HepG2 (cell line): ENCODE results near the gene IGFBP6. TPM values are rescaled to one million over a fixed set of nuclear protein-coding genes. Genes with fewer than 3 reads are reported as not detected.

Experiments
- CEBPZ ChIP-seq: IDR thresholded peaks from 2 replicates; pipeline ENCODE4 v1.6.1; 2012; ENCODE audit warnings: low read length, improper control_type of control experiment
- ETV5 ChIP-seq: IDR thresholded peaks from 2 replicates; pipeline ENCODE4 v1.6.1; 2018; ENCODE audit warnings: missing biosample characterization, missing genetic modification reagents, inconsistent platforms, borderline replicate concordance
- HIC2 ChIP-seq: sonication (generic); formaldehyde crosslinking; IDR thresholded peaks from 2 replicates; pipeline ENCODE4 v1.9.0; 2022; ENCODE audit warnings: low read depth, missing genetic modification reagents
- PRDM15 ChIP-seq: sonication (generic); formaldehyde crosslinking; IDR thresholded peaks from 2 replicates; pipeline ENCODE4 v1.4.0; 2020; ENCODE audit warnings: missing genetic modification reagents
- PTBP1 ChIP-seq: fragments of 200-400 bp; formaldehyde crosslinking; IDR thresholded peaks from 2 replicates; pipeline ENCODE4 v1.6.1; 2018; ENCODE audit warnings: low read length, low read depth; ENCODE audit not compliant: poor library complexity, severe bottlenecking
- ZFP91 ChIP-seq: sonication (generic); formaldehyde crosslinking; IDR thresholded peaks from 2 replicates; pipeline ENCODE4 v1.9.0; 2022; ENCODE audit warnings: missing genetic modification reagents, mild to moderate bottlenecking, borderline replicate concordance
- ZNF20 ChIP-seq: sonication (generic); formaldehyde crosslinking; IDR thresholded peaks from 2 replicates; pipeline ENCODE4 v1.4.0; 2020; ENCODE audit warnings: mild to moderate bottlenecking, moderate library complexity, missing genetic modification reagents
- ZNF337 ChIP-seq: sonication (generic); formaldehyde crosslinking; IDR thresholded peaks from 2 replicates; pipeline ENCODE4 v1.5.1; 2020; ENCODE audit warnings: missing genetic modification reagents, low read depth, mild to moderate bottlenecking, borderline replicate concordance
- ZNF557 ChIP-seq: sonication (generic); formaldehyde crosslinking; IDR thresholded peaks from 2 replicates; pipeline ENCODE4 v1.4.0; 2020; ENCODE audit warnings: missing genetic modification reagents
- ZNF574 ChIP-seq: sonication (generic); formaldehyde crosslinking; IDR thresholded peaks from 2 replicates; pipeline ENCODE4 v1.4.0; 2020; ENCODE audit warnings: missing genetic modification reagents
- ZUFSP ChIP-seq: sonication (generic); formaldehyde crosslinking; IDR thresholded peaks from 2 replicates; pipeline ENCODE4 v1.9.0; 2021; ENCODE audit warnings: missing genetic modification reagents, mild to moderate bottlenecking, borderline replicate concordance
- polyA plus RNA-seq, 8 experiments: library from polyadenylated mRNA; depleted of rRNA in 3 of 8; stranded (reverse) in 7 of 8; unstranded in 1 of 8; fragments of >200 nt; fragmentation: Illumina TruSeq in 4 of 8; extraction: Trizol in 4 of 8; gene quantifications; 2 replicates each; pipeline versions ENCODE4 v1.2.1 to v1.2.3, GENCODE V29; 2011 to 2016; ENCODE audit warnings: low read depth in 4 of 8, missing spikeins in 1 of 8, mixed read lengths in 1 of 8; ENCODE audit not compliant: insufficient read depth in 1 of 8
- total RNA-seq, 5 experiments: library from RNA; depleted of rRNA; stranded (reverse); fragments of >200 nt; fragmentation: Illumina TruSeq; extraction: Trizol; gene quantifications; 2 replicates each; pipeline ENCODE4 v1.2.3, GENCODE V29; 2016; ENCODE audit warnings: low read depth in 1 of 5

Gene IGFBP6
- total and polyA plus RNA-seq, 2 of the 13 experiments (the other 11 are each of a cell fraction or from before 2014, with no cell fraction given), result 3.9 to 25.2 TPM

GRCh38 chr12:53099071-53099882 is 1.8 kb downstream of the IGFBP6 start (continued):
- TF ChIP-seq ZNF20 (CRISPR knock-in tag) (no peak), HIC2 (CRISPR knock-in tag) (no peak), ZFP91 (no peak), ZNF557 (CRISPR knock-in tag) (no peak), CEBPZ (no peak), ZNF337 (CRISPR knock-in tag) (no peak), ZNF574 (CRISPR knock-in tag) (0 out of 2 replicates have a peak, but pooled peaks have one; percentile 32), PTBP1 (no peak), PRDM15 (no peak), ETV5 (peak; percentile 90), ZUFSP (CRISPR knock-in tag) (no peak)
